Neural cell (in vitro differentiated cells): Measurements from ENCODE around the gene CEP126. TPM values are rescaled to one million over a fixed set of nuclear protein-coding genes. Genes with fewer than 3 reads are reported as not detected.

Source experiments
- H2AFZ ChIP-seq: fragments of 200-600, 300-800 bp; sonication (generic), shearing (Covaris generic); 2 replicates; pipeline ENCODE4 v1.6.0; 2014; ENCODE audit warnings: low read depth, mild to moderate bottlenecking, antibody characterized with exemption, low read length, moderate library complexity
- H3F3A ChIP-seq: fragments of 200-600 bp; shearing (Covaris generic); 2 replicates; pipeline ENCODE4 v1.6.1; 2016; ENCODE audit warnings: mild to moderate bottlenecking, moderate library complexity, mixed read lengths, antibody characterized with exemption, low read length; ENCODE audit not compliant: insufficient read depth, poor library complexity, severe bottlenecking
- H3K27ac ChIP-seq: fragments of 200-600, 300-800 bp; sonication (generic), shearing (Covaris generic); 2 replicates; pipeline ENCODE4 v1.5.1; 2014; ENCODE audit warnings: mild to moderate bottlenecking, low read length, moderate library complexity
- H3K27me3 ChIP-seq: fragments of 300-800, 200-600 bp; sonication (generic), shearing (Covaris generic); 2 replicates; pipeline ENCODE4 v1.6.0; 2014; ENCODE audit warnings: mild to moderate bottlenecking, low read depth, low read length, moderate library complexity; ENCODE audit not compliant: insufficient read depth
- H3K36me3 ChIP-seq: fragments of 300-800, 200-600 bp; sonication (generic), shearing (Covaris generic); 2 replicates; pipeline ENCODE4 v1.5.1; 2014; ENCODE audit warnings: mild to moderate bottlenecking, antibody characterized with exemption, low read length, moderate library complexity; ENCODE audit not compliant: insufficient read depth
- H3K4me2 ChIP-seq: fragments of 300-800, 200-600 bp; sonication (generic), shearing (Covaris generic); 2 replicates; pipeline ENCODE4 v1.6.0; 2014; ENCODE audit warnings: mild to moderate bottlenecking, low read length
- H3K4me3 ChIP-seq: fragments of 300-800, 200-600 bp; sonication (generic), shearing (Covaris generic); 2 replicates; pipeline ENCODE4 v1.5.1; 2014; ENCODE audit warnings: mild to moderate bottlenecking, low read length, moderate library complexity
- H3K79me2 ChIP-seq: fragments of 200-600 bp; shearing (Covaris generic); replicated peaks from 2 replicates; pipeline ENCODE4 v1.6.0; 2014; ENCODE audit warnings: mild to moderate bottlenecking, low read length, moderate library complexity; ENCODE audit not compliant: insufficient read depth
- H3K9ac ChIP-seq: fragments of 300-800, 200-600 bp; sonication (generic), shearing (Covaris generic); 2 replicates; pipeline ENCODE4 v1.6.1; 2016; ENCODE audit warnings: mild to moderate bottlenecking, low read length, mixed read lengths
- H3K9me2 ChIP-seq: fragments of 200-600 bp; shearing (Covaris generic); 2 replicates; pipeline ENCODE4 v1.6.1; 2016; ENCODE audit warnings: mild to moderate bottlenecking, low read length, mixed read lengths; ENCODE audit not compliant: insufficient read depth
- H3K9me3 ChIP-seq: fragments of 200-600, 300-800 bp; sonication (generic), shearing (Covaris generic); 2 replicates; pipeline ENCODE4 v1.6.1; 2016; ENCODE audit warnings: mild to moderate bottlenecking, mixed run types, low read length, moderate library complexity, mixed read lengths
- H4K20me1 ChIP-seq: fragments of 200-600 bp; shearing (Covaris generic); 2 replicates; pipeline ENCODE4 v1.6.1; 2016; ENCODE audit warnings: mild to moderate bottlenecking, mixed run types; ENCODE audit not compliant: insufficient read depth
- EP300 ChIP-seq: fragments of 450-650 bp; conservative IDR thresholded peaks from 2 replicates; pipeline ENCODE4 v1.6.1; 2014; ENCODE audit warnings: antibody characterized with exemption, mild to moderate bottlenecking, moderate library complexity; ENCODE audit not compliant: poor library complexity, severe bottlenecking
- EZH2 ChIP-seq: fragments of 200-600, 300-800 bp; shearing (Covaris generic), sonication (generic); IDR thresholded peaks from 2 replicates; pipeline ENCODE4 v1.6.1; 2014; ENCODE audit warnings: antibody characterized with exemption, low read length, borderline replicate concordance, mild to moderate bottlenecking; ENCODE audit not compliant: insufficient read depth, poor library complexity, severe bottlenecking
- MXI1 ChIP-seq: fragments of 450-650 bp; conservative IDR thresholded peaks from 2 replicates; pipeline ENCODE4 v1.6.1; 2014; ENCODE audit warnings: antibody characterized with exemption, mild to moderate bottlenecking; ENCODE audit not compliant: poor library complexity, severe bottlenecking
- POLR2AphosphoS5 ChIP-seq: IDR thresholded peaks from 2 replicates; pipeline ENCODE4 v1.6.1; 2012
- RAD21 ChIP-seq: fragments of 450-650 bp; conservative IDR thresholded peaks from 2 replicates; pipeline ENCODE4 v1.6.1; 2014; ENCODE audit warnings: antibody characterized with exemption, mild to moderate bottlenecking, moderate library complexity
- SMC3 ChIP-seq: fragments of 450-650 bp; conservative IDR thresholded peaks from 2 replicates; pipeline ENCODE4 v1.6.1; 2014; ENCODE audit warnings: antibody characterized with exemption, mild to moderate bottlenecking, moderate library complexity; ENCODE audit not compliant: poor library complexity
- TAF1 ChIP-seq: IDR thresholded peaks from 2 replicates; pipeline ENCODE4 v1.6.1; 2012; ENCODE audit warnings: low read depth
- polyA plus RNA-seq: library from polyadenylated mRNA; depleted of rRNA; stranded (reverse); fragments of >200 nt; gene quantifications from 2 replicates; pipeline ENCODE4 v1.2.3, GENCODE V29; 2014
- TF ChIP-seq, protein P1 (sequence below): fragments of 450-650 bp; IDR thresholded peaks from 2 replicates; pipeline ENCODE4 v1.5.1; 2014; ENCODE audit warnings: antibody characterized with exemption, mild to moderate bottlenecking, moderate library complexity; ENCODE audit not compliant: poor library complexity, severe bottlenecking
- TF ChIP-seq, protein P2 (sequence below): IDR thresholded peaks from 2 replicates; pipeline ENCODE4 v1.6.1; 2012; ENCODE audit warnings: borderline replicate concordance

CEP126 gene
- polyA plus RNA-seq, 1 donor from 2014 or later = 1.8 TPM

DNA sequence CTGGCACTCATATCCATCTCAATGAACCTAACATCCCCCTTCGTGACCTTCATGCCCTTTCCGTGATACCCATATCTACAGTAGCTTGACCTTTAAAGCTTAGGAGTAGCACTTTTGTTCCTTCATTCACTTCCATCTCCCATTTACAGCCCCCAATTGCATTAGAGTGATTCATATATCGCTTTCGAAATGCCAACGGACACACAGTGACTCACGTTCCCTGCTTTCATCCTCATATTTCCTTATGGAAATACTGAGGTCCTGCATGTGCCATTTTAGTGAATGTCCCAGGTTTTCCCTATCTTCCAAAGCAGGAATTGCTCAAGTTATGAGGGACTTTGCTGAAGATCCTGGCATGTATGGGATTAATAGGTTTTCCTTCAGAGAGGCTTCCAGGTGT lies 44.3 kb upstream of the CEP126 start:
- H2AFZ ChIP-seq = no peak overlapping the region
- H3F3A ChIP-seq = no peaks in the 10 kb centered on the region
- no peak overlapping the region for H3K9ac ChIP-seq
- no peaks in the 10 kb centered on the region for H3K9me3 ChIP-seq
- H3K27me3 ChIP-seq = no peaks in the 10 kb centered on the region
- no peaks in the 10 kb centered on the region for H3K9me2 ChIP-seq
- no peak overlapping the region for H3K27ac ChIP-seq
- H3K4me3 ChIP-seq = no peak overlapping the region
- TF ChIP-seq POLR2AphosphoS5 = no peak
- no peak for TF ChIP-seq SMC3
- H3K79me2 ChIP-seq = no peaks in the 10 kb centered on the region
- no peaks in the 10 kb centered on the region for H3K36me3 ChIP-seq
- no peak overlapping the region for H3K4me2 ChIP-seq
- no peaks in the 10 kb centered on the region for H4K20me1 ChIP-seq

DNA sequence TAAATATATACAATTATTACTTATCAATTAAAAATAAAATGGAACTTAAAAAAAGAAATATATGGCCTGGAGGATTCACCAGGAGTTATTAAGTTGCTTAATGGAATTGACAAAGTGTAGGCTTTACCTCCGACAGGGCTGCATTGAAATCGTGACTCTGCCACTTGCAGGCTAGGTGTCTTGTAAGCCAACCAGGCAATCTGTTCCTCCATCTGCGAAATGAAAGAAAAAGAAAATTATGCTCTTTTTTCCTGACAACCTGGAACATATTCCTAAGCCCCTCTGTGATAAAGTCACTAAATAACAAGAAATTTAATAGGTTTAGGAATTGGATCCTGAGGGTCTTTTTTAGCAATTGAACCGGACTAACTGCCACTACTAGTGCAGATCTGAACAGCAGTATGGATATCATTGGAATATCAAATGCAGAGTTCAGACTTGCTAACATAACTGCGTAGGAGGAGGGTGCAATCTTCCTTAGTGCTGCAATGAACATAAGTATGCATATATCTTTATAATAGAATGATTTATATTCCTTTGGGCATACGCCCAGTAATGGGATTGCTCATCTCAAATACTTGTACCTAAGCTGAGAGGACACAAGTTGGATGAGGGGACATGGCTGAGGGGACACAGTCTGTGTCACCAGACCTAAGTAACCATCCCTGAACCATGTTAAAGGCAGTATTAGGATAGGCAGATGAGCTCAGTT lies 42.5 kb upstream of the CEP126 start:
- H4K20me1 ChIP-seq = no peaks in the 10 kb centered on the region
- no peaks in the 10 kb centered on the region for H3F3A ChIP-seq
- H3K9ac ChIP-seq = no peak overlapping the region
- H2AFZ ChIP-seq = no peak overlapping the region
- TF ChIP-seq MXI1 (no peak), POLR2AphosphoS5 (no peak), EP300 (no peak), TAF1 (no peak), RAD21 (no peak), EZH2 (no peak), SMC3 (no peak)
- TF ChIP-seq, protein P1, sequence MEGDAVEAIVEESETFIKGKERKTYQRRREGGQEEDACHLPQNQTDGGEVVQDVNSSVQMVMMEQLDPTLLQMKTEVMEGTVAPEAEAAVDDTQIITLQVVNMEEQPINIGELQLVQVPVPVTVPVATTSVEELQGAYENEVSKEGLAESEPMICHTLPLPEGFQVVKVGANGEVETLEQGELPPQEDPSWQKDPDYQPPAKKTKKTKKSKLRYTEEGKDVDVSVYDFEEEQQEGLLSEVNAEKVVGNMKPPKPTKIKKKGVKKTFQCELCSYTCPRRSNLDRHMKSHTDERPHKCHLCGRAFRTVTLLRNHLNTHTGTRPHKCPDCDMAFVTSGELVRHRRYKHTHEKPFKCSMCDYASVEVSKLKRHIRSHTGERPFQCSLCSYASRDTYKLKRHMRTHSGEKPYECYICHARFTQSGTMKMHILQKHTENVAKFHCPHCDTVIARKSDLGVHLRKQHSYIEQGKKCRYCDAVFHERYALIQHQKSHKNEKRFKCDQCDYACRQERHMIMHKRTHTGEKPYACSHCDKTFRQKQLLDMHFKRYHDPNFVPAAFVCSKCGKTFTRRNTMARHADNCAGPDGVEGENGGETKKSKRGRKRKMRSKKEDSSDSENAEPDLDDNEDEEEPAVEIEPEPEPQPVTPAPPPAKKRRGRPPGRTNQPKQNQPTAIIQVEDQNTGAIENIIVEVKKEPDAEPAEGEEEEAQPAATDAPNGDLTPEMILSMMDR = no peak
- TF ChIP-seq, protein P2, sequence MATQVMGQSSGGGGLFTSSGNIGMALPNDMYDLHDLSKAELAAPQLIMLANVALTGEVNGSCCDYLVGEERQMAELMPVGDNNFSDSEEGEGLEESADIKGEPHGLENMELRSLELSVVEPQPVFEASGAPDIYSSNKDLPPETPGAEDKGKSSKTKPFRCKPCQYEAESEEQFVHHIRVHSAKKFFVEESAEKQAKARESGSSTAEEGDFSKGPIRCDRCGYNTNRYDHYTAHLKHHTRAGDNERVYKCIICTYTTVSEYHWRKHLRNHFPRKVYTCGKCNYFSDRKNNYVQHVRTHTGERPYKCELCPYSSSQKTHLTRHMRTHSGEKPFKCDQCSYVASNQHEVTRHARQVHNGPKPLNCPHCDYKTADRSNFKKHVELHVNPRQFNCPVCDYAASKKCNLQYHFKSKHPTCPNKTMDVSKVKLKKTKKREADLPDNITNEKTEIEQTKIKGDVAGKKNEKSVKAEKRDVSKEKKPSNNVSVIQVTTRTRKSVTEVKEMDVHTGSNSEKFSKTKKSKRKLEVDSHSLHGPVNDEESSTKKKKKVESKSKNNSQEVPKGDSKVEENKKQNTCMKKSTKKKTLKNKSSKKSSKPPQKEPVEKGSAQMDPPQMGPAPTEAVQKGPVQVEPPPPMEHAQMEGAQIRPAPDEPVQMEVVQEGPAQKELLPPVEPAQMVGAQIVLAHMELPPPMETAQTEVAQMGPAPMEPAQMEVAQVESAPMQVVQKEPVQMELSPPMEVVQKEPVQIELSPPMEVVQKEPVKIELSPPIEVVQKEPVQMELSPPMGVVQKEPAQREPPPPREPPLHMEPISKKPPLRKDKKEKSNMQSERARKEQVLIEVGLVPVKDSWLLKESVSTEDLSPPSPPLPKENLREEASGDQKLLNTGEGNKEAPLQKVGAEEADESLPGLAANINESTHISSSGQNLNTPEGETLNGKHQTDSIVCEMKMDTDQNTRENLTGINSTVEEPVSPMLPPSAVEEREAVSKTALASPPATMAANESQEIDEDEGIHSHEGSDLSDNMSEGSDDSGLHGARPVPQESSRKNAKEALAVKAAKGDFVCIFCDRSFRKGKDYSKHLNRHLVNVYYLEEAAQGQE = no peak
- H3K79me2 ChIP-seq = no peaks in the 10 kb centered on the region
- no peak overlapping the region for H3K27ac ChIP-seq
- no peaks in the 10 kb centered on the region for H3K9me2 ChIP-seq
- H3K4me3 ChIP-seq = no peak overlapping the region
- H3K36me3 ChIP-seq = no peaks in the 10 kb centered on the region
- no peak overlapping the region for H3K4me2 ChIP-seq
- no peaks in the 10 kb centered on the region for H3K27me3 ChIP-seq
- no peaks in the 10 kb centered on the region for H3K9me3 ChIP-seq
